Stimulated activated naive B cell treated with anti-CD40 and anti-IgM and Interleukin-4, amounts not matched to agents 10 μg/mL and 1 μg/mL and 100 μg/mL, for 72 hours (primary cell): ENCODE measurements around the gene NUTM2G.
"Not testable (repeated sequence)": the region's sequence is repeated elsewhere in the genome, so short reads cannot be mapped to it uniquely, and the experiment has no call there.

ENCODE experiments used
- ATAC-seq, 2 donors: fragments of 150-1000 bp; cut with Tn5 transposase; replicated peaks; 2 replicates each; pipeline ENCODE4 v1.10.0; 2021; ENCODE audit warnings: moderate library complexity in 1 of 2
- DNase-seq: peaks from one replicate; pipeline ENCODE4 v3.0.0; 2021
- H3K27ac Mint-ChIP-seq: one replicate; pipeline ENCODE4 v1.8.0; 2022; ENCODE audit warnings: mild to moderate bottlenecking, mixed read lengths
- H3K27me3 Mint-ChIP-seq, 2 donors: one replicate each; pipeline ENCODE4 v1.8.0; 2022; ENCODE audit warnings: mixed read lengths in 2 of 2
- H3K36me3 Mint-ChIP-seq, 2 donors: one replicate each; pipeline ENCODE4 v1.8.0; 2022; ENCODE audit warnings: mixed read lengths in 2 of 2, mild to moderate bottlenecking in 1 of 2
- H3K4me1 Mint-ChIP-seq, 2 donors: one replicate each; pipeline ENCODE4 v1.8.0; 2022; ENCODE audit warnings: mixed read lengths in 2 of 2, mild to moderate bottlenecking in 1 of 2
- H3K4me3 Mint-ChIP-seq, 2 donors: one replicate each; pipeline ENCODE4 v1.8.0; 2022; ENCODE audit warnings: mild to moderate bottlenecking in 2 of 2, mixed read lengths in 2 of 2, moderate library complexity in 1 of 2
- H3K9me3 Mint-ChIP-seq, 2 donors: one replicate each; pipeline ENCODE4 v1.8.0; 2022; ENCODE audit warnings: mixed read lengths in 2 of 2, mild to moderate bottlenecking in 1 of 2

The NUTM2G gene, protein sequence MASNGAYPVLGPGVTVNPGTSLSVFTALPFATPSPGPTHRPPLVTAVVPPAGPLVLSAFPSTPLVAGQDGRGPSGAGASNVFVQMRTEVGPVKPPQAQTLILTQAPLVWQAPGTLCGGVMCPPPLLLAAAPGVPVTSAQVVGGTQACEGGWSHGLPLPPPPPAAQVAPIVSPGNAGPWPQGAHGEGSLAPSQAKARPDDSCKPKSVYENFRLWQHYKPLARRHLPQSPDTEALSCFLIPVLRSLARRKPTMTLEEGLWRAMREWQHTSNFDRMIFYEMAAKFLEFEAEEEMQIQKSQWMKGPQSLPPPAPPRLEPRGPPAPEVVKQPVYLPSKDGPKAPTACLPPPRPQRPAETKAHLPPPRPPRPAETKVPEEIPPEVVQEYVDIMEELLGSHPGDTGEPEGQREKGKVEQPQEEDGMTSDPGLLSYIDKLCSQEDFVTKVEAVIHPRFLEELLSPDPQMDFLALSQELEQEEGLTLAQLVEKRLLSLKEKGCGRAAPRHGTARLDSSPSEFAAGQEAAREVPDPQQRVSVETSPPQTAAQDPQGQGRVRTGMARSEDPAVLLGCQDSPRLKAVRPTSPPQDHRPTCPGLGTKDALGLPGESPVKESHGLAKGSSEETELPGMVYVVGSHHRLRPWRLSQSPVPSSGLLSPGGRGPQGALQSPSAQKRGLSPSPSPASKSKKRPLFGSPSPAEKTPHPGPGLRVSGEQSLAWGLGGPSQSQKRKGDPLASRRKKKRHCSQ

DNA sequence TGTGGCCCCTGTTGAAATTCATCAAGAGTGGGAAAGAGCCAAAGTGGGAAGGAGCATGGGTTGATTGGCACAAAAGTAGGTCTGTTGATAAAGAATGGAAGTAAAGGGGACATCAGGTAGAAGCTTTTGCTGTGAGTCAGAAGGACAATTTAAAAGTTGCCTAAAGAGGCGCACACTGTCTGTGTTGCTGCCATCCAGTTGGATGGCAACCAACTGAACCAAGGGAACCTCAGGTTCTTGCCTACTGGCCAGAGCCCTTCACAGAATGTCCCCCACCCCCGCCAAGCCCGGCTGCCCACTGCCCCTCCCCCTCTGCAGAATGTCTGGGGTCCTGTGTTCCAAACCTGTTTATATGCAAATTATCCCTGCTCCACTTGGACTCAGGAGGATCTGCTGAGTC is at the start of gene NUTM2G:
Gene NUTM2G, plus strand, starts transcription at position 301 of the 400 bp plus-strand sequence. CDS start 182 bp downstream, outside the sequence.
- not testable (repeated sequence) for DNase-seq

DNA sequence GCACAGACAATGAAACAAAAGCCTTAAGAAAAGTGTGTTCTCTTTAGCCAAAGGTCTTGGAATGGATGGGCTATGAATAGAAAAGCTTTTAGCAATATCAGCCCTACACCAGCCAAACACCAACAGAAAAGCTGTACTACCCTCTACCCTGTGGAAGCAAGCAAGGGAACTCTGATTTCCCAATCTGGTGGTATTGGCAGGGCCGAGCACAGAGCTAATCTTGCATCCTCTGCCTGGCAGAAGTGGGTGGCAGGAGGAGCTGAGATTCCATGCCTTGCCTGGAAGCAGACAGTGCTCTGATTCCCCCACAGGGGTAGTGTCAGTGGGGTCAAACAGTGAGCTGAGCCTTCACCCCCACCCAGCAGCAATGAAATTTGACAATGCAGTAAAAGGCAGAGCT is 44.7 kb upstream of the NUTM2G start:
- peaks cover 0 to 10% of the 10 kb centered on the region in 2 donors for H3K27me3 Mint-ChIP-seq
- ATAC-seq: no peak
- no peak overlapping the region for H3K27ac Mint-ChIP-seq
- no peak for DNase-seq
- H3K9me3 Mint-ChIP-seq: peaks cover 4 to 9% of the 10 kb centered on the region in 2 donors
- H3K4me3 Mint-ChIP-seq: no peak overlapping the region
- peaks cover 7 to 29% of the 10 kb centered on the region in 2 donors for H3K36me3 Mint-ChIP-seq
- H3K4me1 Mint-ChIP-seq: peaks cover 0 to 5% of the 10 kb centered on the region in 2 donors

More for the DNA sequence above, at the start of gene NUTM2G:
- not testable (repeated sequence) for H3K9me3 Mint-ChIP-seq, ATAC-seq, H3K27me3 Mint-ChIP-seq, H3K27ac Mint-ChIP-seq, H3K36me3 Mint-ChIP-seq, H3K4me1 Mint-ChIP-seq, H3K4me3 Mint-ChIP-seq

DNA sequence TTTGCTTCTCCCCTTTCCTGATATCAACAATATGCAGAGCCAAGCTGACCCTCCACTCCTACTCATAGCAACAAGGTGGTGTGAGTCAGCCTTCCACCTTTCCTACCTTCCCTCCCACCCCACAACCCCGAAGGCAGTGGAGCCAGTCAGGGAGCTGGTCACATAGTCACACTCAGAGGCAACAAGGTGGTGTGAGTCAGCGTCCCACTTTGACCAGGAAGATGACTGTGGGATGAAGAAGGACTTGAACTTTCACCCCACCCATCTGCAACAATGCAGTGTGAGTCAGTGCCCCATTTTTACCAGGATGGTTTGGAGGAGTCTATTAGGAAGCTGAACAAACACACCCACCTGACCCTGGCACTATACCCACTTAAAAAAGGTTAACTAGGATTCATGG is 44.2 kb upstream of the NUTM2G start:
- Mint-ChIP-seq H3K4me1 (peaks cover 0 to 5% of the 10 kb centered on the region in 2 donors), H3K9me3 (peaks cover 4 to 8% of the 10 kb centered on the region in 2 donors), H3K36me3 (peaks cover 7 to 29% of the 10 kb centered on the region in 2 donors), H3K27ac (no peak overlapping the region), H3K27me3 (peaks cover 0 to 5% of the 10 kb centered on the region in 2 donors), H3K4me3 (no peak overlapping the region)
- ATAC-seq (no peak), DNase-seq (no peak)

DNA sequence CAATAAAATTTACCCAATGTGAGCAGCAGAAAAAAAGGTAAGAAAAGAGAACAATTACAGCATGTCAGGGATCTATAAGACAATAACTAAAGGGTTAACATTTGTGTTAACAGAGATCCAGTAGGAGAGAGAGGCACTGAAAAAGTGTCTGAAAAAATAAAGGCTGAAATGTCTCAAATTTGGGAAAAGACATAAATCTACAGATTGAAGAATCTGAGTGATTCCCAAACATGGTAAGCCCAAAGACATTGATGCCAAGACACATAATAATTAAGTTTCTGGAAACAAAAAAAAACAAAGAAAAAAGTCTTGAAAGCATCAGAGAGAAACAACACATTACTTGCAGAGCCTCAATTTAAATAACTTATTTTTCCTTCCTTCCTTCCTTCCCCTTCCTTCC is 43.2 kb upstream of the NUTM2G start:
- peaks cover 4 to 8% of the 10 kb centered on the region in 2 donors for H3K9me3 Mint-ChIP-seq
- ATAC-seq (no peak), DNase-seq (no peak)
- no peak overlapping the region for H3K27ac Mint-ChIP-seq
- peaks cover 14 to 36% of the 10 kb centered on the region in 2 donors for H3K36me3 Mint-ChIP-seq
- no peak overlapping the region for H3K4me3 Mint-ChIP-seq
- peaks cover 0 to 5% of the 10 kb centered on the region in 2 donors for H3K4me1 Mint-ChIP-seq
- H3K27me3 Mint-ChIP-seq: no peaks in the 10 kb centered on the region

DNA sequence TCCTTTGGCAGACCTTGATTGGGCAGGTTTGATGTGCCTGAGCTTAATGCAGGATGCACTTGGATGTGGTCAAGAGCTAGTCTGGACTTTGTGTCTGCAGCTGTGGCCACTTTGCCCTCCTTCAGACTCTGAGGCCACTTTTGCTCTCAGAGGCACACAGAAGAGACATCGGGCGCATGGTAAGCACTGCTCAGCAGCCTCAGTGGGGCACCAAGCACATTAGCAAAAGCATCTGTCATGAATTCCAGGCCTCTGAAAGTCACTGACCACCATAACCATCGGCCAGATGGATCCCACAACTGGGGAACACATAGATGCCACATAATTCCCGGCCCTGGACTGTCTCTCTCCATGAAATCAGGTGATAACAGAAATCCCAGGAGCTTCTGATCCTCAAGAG is 40.1 kb upstream of the NUTM2G start:
- H3K27ac Mint-ChIP-seq: no peak overlapping the region
- no peaks in the 10 kb centered on the region for H3K27me3 Mint-ChIP-seq
- peaks cover 0 to 5% of the 10 kb centered on the region in 2 donors for H3K4me1 Mint-ChIP-seq

DNA sequence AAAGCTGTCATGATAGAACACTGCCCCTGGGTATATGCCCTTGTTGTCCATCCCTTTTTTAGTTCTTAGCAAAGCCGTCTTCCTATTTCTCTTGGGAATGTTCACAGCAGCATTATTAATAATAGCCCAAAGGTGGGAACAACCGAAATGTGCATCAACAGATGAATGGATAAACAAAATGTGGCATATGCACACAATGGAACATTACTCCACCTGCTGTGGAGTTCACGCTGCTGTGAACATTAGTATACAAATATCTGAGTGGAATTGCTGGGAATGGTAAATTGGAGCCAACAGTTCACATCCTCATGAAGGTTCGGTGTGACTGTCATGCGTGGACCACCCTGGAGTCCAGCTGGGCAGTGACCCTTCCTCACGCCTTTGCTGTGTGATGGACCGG is 36.5 kb upstream of the NUTM2G start:
- Mint-ChIP-seq H3K4me3 (no peak overlapping the region), H3K4me1 (peaks cover 0 to 2% of the 10 kb centered on the region in 2 donors), H3K36me3 (peaks cover 44 to 64% of the 10 kb centered on the region in 2 donors), H3K9me3 (peaks cover 2% of the 10 kb centered on the region in 2 donors), H3K27ac (no peak overlapping the region), H3K27me3 (no peaks in the 10 kb centered on the region)
- no peak for ATAC-seq
- no peak for DNase-seq

More for the DNA sequence above, 40.1 kb upstream of the NUTM2G start:
- H3K4me3 Mint-ChIP-seq: no peak overlapping the region
- peaks cover 26 to 55% of the 10 kb centered on the region in 2 donors for H3K36me3 Mint-ChIP-seq
- DNase-seq: no peak
- peaks cover 4 to 8% of the 10 kb centered on the region in 2 donors for H3K9me3 Mint-ChIP-seq
- no peak for ATAC-seq

DNA sequence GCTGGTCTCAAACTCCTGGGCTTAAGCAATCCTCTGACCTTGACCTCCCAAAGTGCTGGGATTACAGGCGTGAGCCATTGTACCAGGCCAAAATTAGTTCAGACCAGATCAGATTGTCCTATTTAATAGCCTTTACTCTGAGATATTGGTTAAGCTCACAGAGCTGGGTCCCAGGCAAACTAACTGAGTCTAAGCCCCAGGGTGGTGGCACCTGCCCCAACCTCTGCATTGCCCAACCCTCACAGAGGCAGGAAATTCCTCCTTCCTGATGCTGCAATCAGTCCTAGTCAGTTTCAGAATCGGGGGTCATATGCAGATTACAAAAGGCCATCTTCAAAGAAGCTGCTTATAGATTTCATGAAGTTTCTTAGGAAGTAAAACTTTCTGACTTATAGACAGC is 28.6 kb upstream of the NUTM2G start:
- not testable (repeated sequence) for H3K27me3 Mint-ChIP-seq, H3K4me1 Mint-ChIP-seq, DNase-seq, ATAC-seq, H3K27ac Mint-ChIP-seq, H3K4me3 Mint-ChIP-seq, H3K9me3 Mint-ChIP-seq
- H3K36me3 Mint-ChIP-seq: peaks cover 17 to 23% of the 10 kb centered on the region in 2 donors

DNA sequence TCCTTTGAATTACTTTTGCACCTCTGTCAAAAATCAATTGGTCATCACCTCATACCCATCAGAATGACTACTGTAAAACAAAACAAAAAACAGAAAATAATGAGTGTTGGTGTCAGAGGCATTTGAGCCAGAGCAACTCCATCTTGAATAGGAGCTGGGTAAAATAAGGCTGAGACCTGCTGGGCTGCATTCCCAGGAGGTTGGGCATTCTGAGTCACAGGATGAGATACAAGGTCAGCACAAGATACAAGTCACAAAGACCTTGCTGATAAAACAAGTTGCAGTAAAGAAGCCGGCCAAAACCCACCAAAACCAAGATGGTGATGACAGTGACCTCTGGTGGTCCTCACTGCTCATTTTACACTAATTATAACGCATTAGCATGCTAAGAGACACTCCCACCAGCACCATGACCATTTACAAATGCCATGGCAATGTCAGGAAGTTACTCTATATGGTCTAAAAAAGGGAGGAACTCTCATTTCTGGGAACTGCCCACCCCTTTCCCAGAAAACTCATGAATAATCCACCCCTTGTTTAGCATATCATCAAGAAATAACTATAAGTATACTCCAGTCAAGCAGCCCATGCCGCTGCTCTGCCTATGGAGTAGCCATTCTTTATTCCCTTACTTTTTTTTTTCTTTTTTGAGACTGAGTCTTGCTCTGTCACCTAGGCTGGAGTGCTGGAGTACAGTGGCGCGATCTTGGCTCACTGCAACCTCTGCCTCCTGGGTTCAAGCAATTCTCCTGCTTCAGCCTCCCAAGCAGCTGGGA is 23.5 kb upstream of the NUTM2G start:
- not testable (repeated sequence) for H3K4me1 Mint-ChIP-seq, DNase-seq, H3K27me3 Mint-ChIP-seq, H3K9me3 Mint-ChIP-seq, H3K4me3 Mint-ChIP-seq, ATAC-seq, H3K36me3 Mint-ChIP-seq, H3K27ac Mint-ChIP-seq

DNA sequence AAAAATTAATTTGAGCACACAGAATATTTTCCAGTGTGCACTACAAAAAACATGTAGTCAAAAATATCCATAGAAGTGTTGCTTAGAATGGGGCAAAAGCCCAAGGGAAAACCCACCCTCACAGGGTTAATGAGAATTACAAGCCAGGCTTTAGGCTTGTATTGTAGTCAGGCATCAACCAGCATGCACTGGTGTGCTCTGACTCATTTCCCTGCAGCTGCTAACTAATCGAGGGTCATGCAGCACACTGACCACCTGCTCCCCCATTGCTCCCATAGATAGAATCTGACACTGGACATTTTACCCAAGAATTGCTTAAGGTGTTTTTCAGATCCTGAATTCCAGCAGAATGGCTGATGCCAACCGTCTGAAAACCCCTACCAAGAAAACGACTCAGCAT is 20.2 kb upstream of the NUTM2G start:
- not testable (repeated sequence) for H3K4me1 Mint-ChIP-seq, H3K27me3 Mint-ChIP-seq, H3K27ac Mint-ChIP-seq, H3K9me3 Mint-ChIP-seq, ATAC-seq, H3K4me3 Mint-ChIP-seq, DNase-seq, H3K36me3 Mint-ChIP-seq

DNA sequence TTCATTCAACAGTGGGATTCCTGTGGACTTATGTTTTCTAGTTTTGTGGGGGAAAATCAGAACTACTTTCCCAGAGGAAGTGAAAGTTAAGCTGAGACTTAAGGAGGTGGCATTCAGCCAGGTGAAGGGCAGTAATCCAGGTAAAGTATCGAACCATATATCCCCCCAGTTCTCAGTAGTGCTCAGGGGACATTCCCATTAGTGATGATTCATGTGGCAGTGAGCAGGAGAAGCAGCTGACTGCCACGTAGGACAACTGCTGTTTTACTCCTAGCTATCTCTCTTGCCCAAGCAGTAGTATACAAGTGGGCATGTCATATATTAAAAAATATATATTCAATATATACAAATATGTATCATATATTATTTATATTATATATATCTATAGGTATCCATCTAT is 13.1 kb upstream of the NUTM2G start:
- not testable (repeated sequence) for H3K27me3 Mint-ChIP-seq, H3K4me3 Mint-ChIP-seq, H3K27ac Mint-ChIP-seq, DNase-seq, H3K9me3 Mint-ChIP-seq, H3K36me3 Mint-ChIP-seq, H3K4me1 Mint-ChIP-seq
- peak; percentile 46 to 73 for ATAC-seq

DNA sequence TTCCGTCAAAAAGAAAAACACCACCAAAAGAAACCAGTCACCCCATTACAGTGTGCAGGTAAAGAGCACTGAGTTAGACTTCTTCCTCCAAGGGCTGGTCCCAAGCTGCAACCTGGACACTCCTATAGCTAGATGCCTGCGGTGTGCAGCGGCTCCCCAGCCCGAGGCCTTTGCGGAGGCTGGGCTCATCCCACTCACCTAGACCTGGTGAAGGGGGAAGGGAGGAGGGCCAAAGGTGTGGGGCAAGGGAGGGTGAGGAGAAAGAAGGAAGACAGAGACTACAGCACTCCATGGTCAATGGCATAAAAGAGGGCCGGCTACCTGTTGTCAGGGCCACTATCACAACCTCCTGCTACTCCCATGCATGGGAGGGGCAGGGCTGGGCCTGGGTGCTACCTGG is 12.1 kb upstream of the NUTM2G start:
- not testable (repeated sequence) for H3K27me3 Mint-ChIP-seq, DNase-seq, H3K4me3 Mint-ChIP-seq, H3K27ac Mint-ChIP-seq, H3K36me3 Mint-ChIP-seq, H3K4me1 Mint-ChIP-seq, ATAC-seq, H3K9me3 Mint-ChIP-seq

DNA sequence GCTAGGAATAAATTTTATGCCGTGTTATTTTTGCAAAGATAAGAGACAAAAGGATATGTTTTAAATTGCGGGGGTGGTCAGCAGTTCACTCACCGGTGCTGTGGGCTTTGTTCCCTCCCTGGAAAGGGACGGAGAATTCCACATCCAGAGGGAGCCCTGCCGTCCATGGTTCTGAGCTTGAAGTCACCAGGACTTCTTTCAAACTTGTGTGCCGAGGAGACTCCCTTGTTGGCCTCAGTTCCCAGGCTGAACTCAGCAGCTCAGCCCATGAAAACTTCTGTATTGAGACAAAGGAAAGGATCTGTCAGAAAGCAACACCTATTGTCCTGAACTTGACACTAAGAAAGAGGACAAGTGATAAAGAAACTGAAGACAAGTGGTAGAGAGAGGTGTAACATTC is 10.1 kb upstream of the NUTM2G start:
- H3K4me1 Mint-ChIP-seq, H3K9me3 Mint-ChIP-seq, DNase-seq, H3K27me3 Mint-ChIP-seq, ATAC-seq, H3K36me3 Mint-ChIP-seq, H3K27ac Mint-ChIP-seq, H3K4me3 Mint-ChIP-seq: not testable (repeated sequence)

DNA sequence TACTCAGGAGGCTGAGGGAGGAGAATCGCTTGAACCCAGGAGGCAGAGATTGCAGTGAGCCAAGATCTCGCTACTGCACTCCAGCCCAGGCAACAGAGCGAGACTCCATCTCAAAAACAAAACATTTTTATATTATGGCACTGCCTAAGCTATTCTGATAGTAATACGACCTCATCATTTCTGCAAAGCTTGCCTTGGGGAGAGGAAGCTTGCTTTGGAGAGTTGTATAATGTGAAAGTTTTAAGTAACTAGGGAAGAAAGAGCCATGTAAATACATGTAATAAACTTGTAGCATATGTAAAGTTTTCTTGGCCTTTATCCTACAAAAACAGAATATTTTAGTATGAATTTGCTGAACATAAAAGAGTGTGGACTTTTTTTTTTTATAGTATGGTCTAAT is 7.8 kb upstream of the NUTM2G start:
- not testable (repeated sequence) for H3K9me3 Mint-ChIP-seq, ATAC-seq, H3K4me1 Mint-ChIP-seq, H3K4me3 Mint-ChIP-seq, H3K36me3 Mint-ChIP-seq, DNase-seq, H3K27ac Mint-ChIP-seq, H3K27me3 Mint-ChIP-seq

DNA sequence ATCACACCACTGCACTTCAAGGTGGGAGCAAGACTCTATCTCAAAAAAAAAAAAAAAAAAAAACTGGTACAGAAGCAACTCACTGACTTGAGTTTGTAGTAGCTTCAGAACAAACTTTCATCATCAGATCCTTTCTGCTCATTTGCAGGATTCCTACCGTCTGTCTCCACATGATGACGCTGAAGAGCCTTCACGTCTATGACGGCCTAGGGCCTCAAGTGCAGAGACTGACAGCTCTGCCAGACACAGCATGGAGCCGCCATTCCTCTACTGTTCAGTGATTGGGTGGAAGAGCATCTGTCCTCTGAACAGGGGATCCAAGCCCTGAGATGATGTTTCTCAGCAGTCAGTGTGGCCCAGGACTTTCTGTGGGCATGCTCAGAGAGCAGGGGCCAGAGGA is 3.1 kb upstream of the NUTM2G start:
- H3K9me3 Mint-ChIP-seq, ATAC-seq, H3K27ac Mint-ChIP-seq, H3K27me3 Mint-ChIP-seq, DNase-seq, H3K4me3 Mint-ChIP-seq, H3K4me1 Mint-ChIP-seq, H3K36me3 Mint-ChIP-seq: not testable (repeated sequence)
